Measurements from ENCODE around the gene CDK14. TPM values are rescaled to one million over a fixed set of nuclear protein-coding genes. Genes with fewer than 3 reads are reported as not detected.

The CDK14 gene
- total RNA-seq, 2 experiments from 2014 or later: not detected

- Mint-ChIP-seq H3K27me3 (no peaks in the 10 kb centered on the region), H3K27ac (no peak overlapping the region), H3K4me1 (no peaks in the 10 kb centered on the region), H3K9me3 (no peaks in the 10 kb centered on the region), H3K4me3 (no peak overlapping the region), H3K36me3 (ENCODE audit: low read depth) (no peaks in the 10 kb centered on the region)
- CTCF ChIA-PET: interaction anchor here (0.6 kb wide), 1 partner anchor 37 kb away, joined by 4 read pairs; no protein-coding TSS in a partner anchor
- DNase-seq: no peak
- POLR2A ChIA-PET: no interaction called here
Observed at GRCh38 chr7:91039033-91039432, 442.9 kb downstream of the CDK14 start.

DNA sequence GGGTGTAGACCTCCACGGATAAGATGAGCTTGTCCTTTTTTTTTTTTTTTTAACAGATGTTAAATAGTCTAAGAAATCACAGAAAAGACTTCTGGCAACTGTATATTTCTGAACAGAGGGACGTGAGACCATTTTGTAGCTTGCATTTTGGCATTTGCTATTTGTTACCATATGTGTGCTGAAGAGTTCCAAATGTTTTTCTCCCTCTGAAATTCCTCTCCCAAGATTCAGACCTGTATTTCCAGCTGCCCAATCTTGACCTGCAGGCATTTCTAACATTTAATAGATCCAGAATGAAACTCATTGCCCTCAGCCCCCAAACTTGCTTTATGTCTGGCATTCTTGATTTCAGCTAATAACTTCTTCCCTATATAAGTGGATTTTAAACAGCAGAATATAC lies 445.0 kb downstream of the CDK14 start:
- CTCF ChIA-PET: no interaction called here
- H3K27ac Mint-ChIP-seq: no peak overlapping the region

DNA sequence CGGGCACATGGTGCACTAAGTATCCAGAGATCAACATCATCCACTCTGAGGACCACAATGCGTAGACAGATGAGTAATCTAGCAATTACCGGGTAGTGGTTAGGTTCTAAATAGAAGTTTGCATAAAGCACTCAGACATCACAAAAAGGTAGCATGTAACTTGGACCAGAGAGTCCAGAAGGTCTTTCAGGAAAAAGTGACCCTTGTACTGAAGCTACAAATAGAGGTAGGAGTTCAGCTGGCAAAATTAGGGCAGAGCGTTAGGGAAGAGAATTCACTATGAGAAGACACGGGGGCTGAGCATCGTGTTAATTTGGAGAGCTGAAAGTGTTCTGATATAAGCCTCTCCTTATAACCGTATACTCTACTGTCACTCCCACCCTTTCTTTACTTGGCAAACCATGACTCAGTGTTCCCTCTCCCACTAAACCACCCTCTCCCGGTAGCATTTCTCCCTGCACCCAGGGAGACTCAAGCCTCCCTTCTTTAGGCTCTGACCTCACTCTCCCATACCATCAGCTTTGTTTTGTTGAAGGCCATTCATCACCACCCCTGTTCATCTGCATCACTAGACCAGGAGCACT lies 445.9 kb downstream of the CDK14 start:
- H3K4me1 Mint-ChIP-seq: no peaks in the 10 kb centered on the region
- H3K27me3 Mint-ChIP-seq: no peaks in the 10 kb centered on the region
- H3K36me3 Mint-ChIP-seq (ENCODE audit: low read depth): no peaks in the 10 kb centered on the region
- ChIA-PET CTCF (no interaction called here), POLR2A (no interaction called here)
- no peak overlapping the region for H3K27ac Mint-ChIP-seq
- H3K4me3 Mint-ChIP-seq: no peak overlapping the region
- no peak for DNase-seq
- H3K9me3 Mint-ChIP-seq: no peaks in the 10 kb centered on the region

More for the DNA sequence above, 445.0 kb downstream of the CDK14 start:
- H3K9me3 Mint-ChIP-seq: no peaks in the 10 kb centered on the region
- DNase-seq: no peak
- H3K4me3 Mint-ChIP-seq: no peak overlapping the region
- POLR2A ChIA-PET: no interaction called here
- H3K36me3 Mint-ChIP-seq (ENCODE audit: low read depth): no peaks in the 10 kb centered on the region
- no peaks in the 10 kb centered on the region for H3K4me1 Mint-ChIP-seq
- H3K27me3 Mint-ChIP-seq: no peaks in the 10 kb centered on the region

DNA sequence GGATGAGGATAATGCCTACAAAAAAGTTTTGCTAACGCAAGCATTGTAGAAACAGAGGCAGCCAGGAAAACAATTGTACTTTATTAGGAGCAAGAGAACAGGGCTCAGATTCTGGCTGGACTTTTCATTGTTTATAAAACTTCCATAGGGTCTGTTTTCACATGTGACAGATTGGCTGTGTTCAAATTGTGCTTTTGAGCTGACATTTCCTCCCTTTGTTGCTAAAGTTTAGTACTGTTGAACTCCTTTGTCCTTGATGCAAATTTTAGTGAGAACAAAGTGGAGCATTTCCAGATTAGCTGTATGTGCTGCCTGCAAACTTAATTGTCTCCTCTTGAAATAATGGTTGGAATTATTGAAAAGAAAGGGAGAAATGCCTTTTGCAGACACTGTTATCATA lies 447.1 kb downstream of the CDK14 start:
- POLR2A ChIA-PET: no interaction called here
- CTCF ChIA-PET: no interaction called here
- Mint-ChIP-seq H3K36me3 (ENCODE audit: low read depth) (no peaks in the 10 kb centered on the region), H3K9me3 (no peaks in the 10 kb centered on the region), H3K4me3 (no peak overlapping the region), H3K27ac (no peak overlapping the region), H3K27me3 (no peaks in the 10 kb centered on the region), H3K4me1 (no peaks in the 10 kb centered on the region)
- no peak for DNase-seq

DNA sequence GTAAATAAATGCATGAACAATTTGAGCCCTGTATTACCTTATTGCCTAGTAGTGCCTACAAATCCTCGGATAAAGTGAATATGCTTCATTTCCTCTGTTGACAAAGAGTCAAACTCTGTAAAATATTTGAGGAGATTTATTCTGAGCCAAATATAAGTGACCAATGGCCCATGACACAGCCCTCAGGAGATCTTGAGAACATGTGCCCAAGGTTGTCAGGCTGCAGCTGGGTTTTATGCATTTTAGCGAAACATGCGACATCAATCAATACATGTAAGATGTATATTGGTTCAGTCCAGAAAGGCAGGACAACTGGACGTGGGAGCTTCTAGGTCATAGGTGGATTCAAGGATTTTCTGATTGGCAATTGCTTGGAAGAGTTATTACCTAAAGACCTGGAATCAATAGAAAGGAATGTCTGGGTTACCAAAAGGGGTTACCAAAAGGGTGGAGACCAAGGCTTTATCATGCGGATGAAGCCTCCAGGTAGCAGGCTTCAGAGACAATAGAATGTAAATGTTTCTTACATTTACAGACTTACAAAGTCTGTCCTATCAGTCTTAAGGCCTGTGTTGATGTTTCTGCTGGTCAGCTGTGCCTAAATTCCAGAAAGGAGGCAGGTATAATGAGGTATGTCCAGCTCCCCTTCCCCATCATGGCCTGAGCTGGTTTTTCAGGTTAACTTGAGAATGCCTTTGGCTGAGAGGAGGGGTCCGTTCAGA lies 448.0 kb downstream of the CDK14 start:
- Mint-ChIP-seq H3K27ac (no peak overlapping the region), H3K27me3 (no peaks in the 10 kb centered on the region), H3K36me3 (ENCODE audit: low read depth) (no peaks in the 10 kb centered on the region), H3K9me3 (no peaks in the 10 kb centered on the region), H3K4me1 (no peaks in the 10 kb centered on the region), H3K4me3 (no peak overlapping the region)
- no peak for DNase-seq
- CTCF ChIA-PET: no interaction called here
- POLR2A ChIA-PET: no interaction called here

DNA sequence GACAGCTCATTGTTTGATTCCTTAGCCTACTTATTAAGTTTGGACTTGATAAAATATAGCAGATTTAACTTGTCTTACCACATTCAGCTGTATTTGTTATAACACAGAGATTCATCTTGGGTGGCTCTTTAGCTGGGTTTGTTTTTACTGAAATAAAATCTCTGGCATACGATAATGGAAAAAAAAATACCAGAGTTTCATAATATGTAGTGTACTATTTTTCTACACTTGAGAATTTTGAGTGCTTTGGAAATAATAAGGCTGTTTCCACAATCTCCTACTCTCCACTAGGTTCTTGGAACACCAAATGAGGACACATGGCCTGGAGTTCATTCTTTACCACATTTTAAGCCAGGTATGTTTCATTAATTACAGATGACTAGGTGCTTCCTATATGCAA lies 449.5 kb downstream of the CDK14 start:
- no peaks in the 10 kb centered on the region for H3K9me3 Mint-ChIP-seq
- CTCF ChIA-PET: no interaction called here
- POLR2A ChIA-PET: no interaction called here
- H3K27me3 Mint-ChIP-seq: no peaks in the 10 kb centered on the region
- no peaks in the 10 kb centered on the region for H3K36me3 Mint-ChIP-seq (ENCODE audit: low read depth)
- peaks cover 1% of the 10 kb centered on the region for H3K4me1 Mint-ChIP-seq
- H3K27ac Mint-ChIP-seq: no peak overlapping the region
- no peak for DNase-seq
- no peak overlapping the region for H3K4me3 Mint-ChIP-seq

- ChIA-PET POLR2A (no interaction called here), CTCF (no interaction called here)
- peaks cover 4% of the 10 kb centered on the region for H3K4me1 Mint-ChIP-seq
- H3K9me3 Mint-ChIP-seq: no peaks in the 10 kb centered on the region
- H3K27me3 Mint-ChIP-seq: no peaks in the 10 kb centered on the region
- no peaks in the 10 kb centered on the region for H3K36me3 Mint-ChIP-seq (ENCODE audit: low read depth)
- no peak overlapping the region for H3K4me3 Mint-ChIP-seq
- H3K27ac Mint-ChIP-seq: no peak overlapping the region
- DNase-seq: no peak
Observed at GRCh38 chr7:91046322-91047089, 450.4 kb downstream of the CDK14 start.

DNA sequence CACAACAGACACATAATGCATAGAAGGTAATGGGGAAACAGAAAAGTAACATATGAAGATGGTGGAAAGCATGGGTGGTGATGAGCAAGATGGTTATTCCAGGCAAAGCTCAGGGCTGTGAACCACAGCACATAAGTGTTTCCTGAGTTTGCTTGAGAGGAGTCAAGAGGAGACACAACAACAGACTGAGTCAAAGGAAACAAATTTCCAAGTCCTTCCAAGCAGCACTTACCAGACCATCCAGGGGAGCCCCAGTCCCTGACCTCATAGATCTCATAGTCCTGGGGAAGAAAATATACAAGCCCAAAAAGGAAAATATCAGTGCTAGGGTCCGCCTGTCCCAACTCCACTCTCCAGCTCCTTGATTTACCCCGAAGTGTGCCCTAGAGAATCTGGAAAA lies 451.5 kb downstream of the CDK14 start:
- Mint-ChIP-seq H3K4me3 (no peak overlapping the region), H3K27ac (no peak overlapping the region), H3K27me3 (no peaks in the 10 kb centered on the region), H3K36me3 (ENCODE audit: low read depth) (no peaks in the 10 kb centered on the region), H3K4me1 (peaks cover 4% of the 10 kb centered on the region), H3K9me3 (no peaks in the 10 kb centered on the region)
- ChIA-PET CTCF (no interaction called here), POLR2A (no interaction called here)
- DNase-seq: no peak

DNA sequence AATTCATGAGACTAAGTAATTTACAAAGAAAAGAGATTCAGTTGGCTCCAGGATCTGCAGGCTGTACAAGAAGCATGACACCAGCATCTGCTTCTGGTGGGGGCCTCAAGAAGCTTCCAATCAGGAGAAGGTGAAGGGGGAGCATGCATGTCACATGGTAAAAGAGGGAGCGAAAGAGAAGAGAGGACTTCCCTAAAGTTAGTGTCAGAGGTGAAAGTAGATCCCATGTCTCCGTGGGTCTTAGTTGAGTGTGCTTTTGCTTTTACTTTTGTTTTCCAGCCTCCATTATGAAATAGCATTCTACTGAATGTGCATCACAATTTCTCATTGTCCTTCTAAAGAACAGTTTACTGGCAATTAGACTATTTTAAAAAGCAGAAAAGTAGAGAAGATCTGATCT lies 454.6 kb downstream of the CDK14 start:
- Mint-ChIP-seq H3K9me3 (no peaks in the 10 kb centered on the region), H3K27ac (no peak overlapping the region), H3K36me3 (ENCODE audit: low read depth) (no peaks in the 10 kb centered on the region), H3K4me3 (no peak overlapping the region), H3K27me3 (no peaks in the 10 kb centered on the region), H3K4me1 (peaks cover 4% of the 10 kb centered on the region)
- ChIA-PET POLR2A (no interaction called here), CTCF (no interaction called here)
- no peak for DNase-seq

DNA sequence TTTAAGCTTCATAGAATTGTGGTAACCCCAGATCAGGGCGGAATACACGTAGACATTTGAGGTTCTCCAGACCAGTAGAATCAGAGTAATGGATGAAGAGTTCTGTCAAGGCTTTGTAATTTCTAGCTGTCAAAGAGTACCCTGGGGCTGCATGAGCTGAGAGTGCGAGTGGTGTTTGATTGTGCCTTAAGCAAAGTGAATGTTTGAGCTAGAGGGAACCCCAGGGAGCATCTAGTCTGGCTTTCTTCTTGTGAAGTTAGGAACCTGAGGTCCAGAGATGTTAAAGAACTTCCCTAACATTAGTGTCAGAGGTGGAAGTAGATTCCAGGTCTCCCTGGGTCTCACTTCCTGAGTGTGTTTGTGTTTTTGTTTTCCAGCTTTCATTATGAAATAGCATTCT lies 455.8 kb downstream of the CDK14 start:
- H3K4me1 Mint-ChIP-seq: peaks cover 4% of the 10 kb centered on the region
- H3K4me3 Mint-ChIP-seq: no peak overlapping the region
- POLR2A ChIA-PET: no interaction called here
- H3K27me3 Mint-ChIP-seq: no peaks in the 10 kb centered on the region
- no peak for DNase-seq
- no peaks in the 10 kb centered on the region for H3K36me3 Mint-ChIP-seq (ENCODE audit: low read depth)
- no peak overlapping the region for H3K27ac Mint-ChIP-seq
- CTCF ChIA-PET: no interaction called here
- no peaks in the 10 kb centered on the region for H3K9me3 Mint-ChIP-seq

- no peak overlapping the region for H3K4me3 Mint-ChIP-seq
- CTCF ChIA-PET: no interaction called here
- POLR2A ChIA-PET: no interaction called here
- no peaks in the 10 kb centered on the region for H3K9me3 Mint-ChIP-seq
- DNase-seq: no peak
- H3K27me3 Mint-ChIP-seq: no peaks in the 10 kb centered on the region
- H3K4me1 Mint-ChIP-seq: peaks cover 4% of the 10 kb centered on the region
- no peak overlapping the region for H3K27ac Mint-ChIP-seq
- no peaks in the 10 kb centered on the region for H3K36me3 Mint-ChIP-seq (ENCODE audit: low read depth)
Observed at GRCh38 chr7:91054374-91054773, 458.3 kb downstream of the CDK14 start.

DNA sequence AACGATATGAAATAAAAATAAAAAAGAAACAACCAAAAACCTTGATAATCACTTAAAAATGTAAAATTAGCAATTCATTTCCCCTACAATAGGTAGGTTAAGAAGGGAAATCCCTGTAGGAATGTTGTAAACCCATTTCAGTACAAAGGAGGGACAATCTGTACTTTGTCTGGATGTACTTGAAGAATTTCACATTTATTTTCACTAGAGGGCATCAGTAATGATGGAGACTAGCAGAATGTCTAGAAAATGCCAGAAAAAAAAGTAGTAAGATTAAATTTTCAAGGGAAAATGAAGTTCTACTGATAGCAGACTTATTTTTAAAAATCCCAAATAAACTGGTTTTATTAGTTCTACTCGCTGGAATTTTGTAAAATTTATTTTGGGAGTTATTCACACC lies 459.1 kb downstream of the CDK14 start:
- no peaks in the 10 kb centered on the region for H3K36me3 Mint-ChIP-seq (ENCODE audit: low read depth)
- no peak overlapping the region for H3K4me3 Mint-ChIP-seq
- CTCF ChIA-PET: no interaction called here
- POLR2A ChIA-PET: no interaction called here
- H3K27ac Mint-ChIP-seq: no peak overlapping the region
- H3K4me1 Mint-ChIP-seq: peaks cover 4% of the 10 kb centered on the region
- no peaks in the 10 kb centered on the region for H3K9me3 Mint-ChIP-seq
- DNase-seq: no peak
- no peaks in the 10 kb centered on the region for H3K27me3 Mint-ChIP-seq

DNA sequence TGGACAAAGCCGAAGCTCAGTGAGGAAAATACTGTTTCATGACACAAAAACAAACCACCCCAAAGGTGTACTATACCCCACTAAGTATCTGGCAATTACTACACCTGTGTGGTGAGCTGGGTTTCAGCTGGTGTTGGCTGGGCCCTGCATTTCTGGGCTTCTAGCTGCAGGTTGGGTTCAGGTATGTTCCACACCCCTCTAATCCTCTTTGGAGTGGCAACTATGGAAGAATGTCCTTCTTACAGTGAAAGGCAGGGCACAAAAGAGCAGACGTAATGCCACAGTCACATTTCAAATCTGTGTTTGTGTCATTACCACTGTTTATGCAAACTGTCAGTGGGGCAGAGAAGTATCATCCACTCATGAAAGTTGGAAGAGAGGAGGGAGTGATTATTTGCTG lies 466.6 kb downstream of the CDK14 start:
- H3K27me3 Mint-ChIP-seq: no peaks in the 10 kb centered on the region
- DNase-seq: no peak
- H3K4me3 Mint-ChIP-seq: no peak overlapping the region
- ChIA-PET CTCF (no interaction called here), POLR2A (no interaction called here)
- H3K27ac Mint-ChIP-seq: no peak overlapping the region
- H3K4me1 Mint-ChIP-seq: no peaks in the 10 kb centered on the region
- no peaks in the 10 kb centered on the region for H3K9me3 Mint-ChIP-seq
- no peaks in the 10 kb centered on the region for H3K36me3 Mint-ChIP-seq (ENCODE audit: low read depth)

DNA sequence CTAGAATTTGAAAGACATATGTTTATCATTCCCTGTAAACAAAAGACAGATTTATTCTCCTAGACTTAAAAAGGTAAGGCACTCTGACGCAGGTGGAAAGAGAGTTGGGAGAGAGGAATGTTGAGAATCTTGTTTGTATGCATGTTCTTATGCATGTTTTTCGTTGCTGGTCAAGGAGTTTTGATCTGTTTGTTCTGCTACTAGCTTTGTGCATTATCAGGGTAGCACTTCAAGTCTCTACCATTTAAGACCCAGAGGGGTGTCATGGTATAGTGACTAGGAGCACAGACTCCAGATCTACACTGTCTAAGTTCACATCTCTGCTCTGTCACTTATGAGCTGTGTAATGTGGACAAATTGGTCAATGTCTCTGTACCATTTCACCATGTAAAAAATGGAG lies 467.9 kb downstream of the CDK14 start:
- CTCF ChIA-PET: no interaction called here
- Mint-ChIP-seq H3K9me3 (no peaks in the 10 kb centered on the region), H3K27ac (no peak overlapping the region), H3K4me1 (no peaks in the 10 kb centered on the region), H3K4me3 (no peak overlapping the region), H3K36me3 (ENCODE audit: low read depth) (no peaks in the 10 kb centered on the region), H3K27me3 (no peaks in the 10 kb centered on the region)
- DNase-seq: no peak
- POLR2A ChIA-PET: no interaction called here
